GM23338 (cell line): Measurements from ENCODE around the gene ADSL. TPM values are rescaled to one million over a fixed set of nuclear protein-coding genes. Genes with fewer than 3 reads are reported as not detected.

Source experiments
- ATAC-seq: fragments of 200-7000 bp; cut with Tn5 transposase; 3 replicates; pipeline ENCODE4 v1.9.1; 2020
- DNase-seq: peaks from one replicate; pipeline ENCODE4 v3.0.0-alpha.2; 2015; ENCODE audit warnings: low spot score
- H2AFZ ChIP-seq: fragments of 200-600 bp; sonication (generic); 2 replicates; pipeline ENCODE4 v1.8.0; 2016; ENCODE audit warnings: antibody characterized with exemption, mild to moderate bottlenecking, moderate library complexity
- H3F3A ChIP-seq: fragments of 200-600 bp; sonication (generic); replicated peaks from 2 replicates; pipeline ENCODE4 v1.8.0; 2017; ENCODE audit warnings: antibody characterized with exemption, mixed run types, low read depth
- H3K27ac ChIP-seq: fragments of 200-600 bp; sonication (generic); 2 replicates; pipeline ENCODE4 v1.6.1; 2016; ENCODE audit warnings: low read depth
- H3K27me3 ChIP-seq: fragments of 200-600 bp; sonication (generic); 2 replicates; pipeline ENCODE4 v1.8.0; 2016; ENCODE audit warnings: mild to moderate bottlenecking, mixed run types, moderate library complexity; ENCODE audit not compliant: insufficient read depth
- H3K36me3 ChIP-seq: fragments of 200-600 bp; sonication (generic); 2 replicates; pipeline ENCODE4 v1.8.0; 2016; ENCODE audit warnings: mild to moderate bottlenecking; ENCODE audit not compliant: insufficient read depth
- H3K4me1 ChIP-seq: fragments of 200-600 bp; sonication (generic); 2 replicates; pipeline ENCODE4 v1.8.0; 2016; ENCODE audit warnings: mild to moderate bottlenecking, moderate library complexity; ENCODE audit not compliant: insufficient read depth
- H3K4me2 ChIP-seq: fragments of 200-600 bp; sonication (generic); 2 replicates; pipeline ENCODE4 v1.7.1; 2017; ENCODE audit warnings: mixed run types
- H3K4me3 ChIP-seq: fragments of 200-600 bp; sonication (generic); 2 replicates; pipeline ENCODE4 v1.6.1; 2016; ENCODE audit warnings: mixed run types
- H3K79me2 ChIP-seq: fragments of 200-600 bp; sonication (generic); replicated peaks from 2 replicates; pipeline ENCODE4 v1.8.0; 2017; ENCODE audit warnings: mild to moderate bottlenecking; ENCODE audit not compliant: insufficient read depth
- H3K9me2 ChIP-seq: fragments of 200-600 bp; sonication (generic); 2 replicates; pipeline ENCODE4 v1.8.0; 2017; ENCODE audit not compliant: insufficient read depth
- H4K20me1 ChIP-seq: fragments of 200-600 bp; sonication (generic); replicated peaks from 2 replicates; pipeline ENCODE4 v1.8.0; 2017; ENCODE audit warnings: mild to moderate bottlenecking; ENCODE audit not compliant: insufficient read depth
- H3K27ac Mint-ChIP-seq: 2 replicates; pipeline ENCODE4 v1.8.0; 2020; ENCODE audit warnings: inconsistent platforms, mild to moderate bottlenecking, moderate library complexity, mixed read lengths
- H3K27me3 Mint-ChIP-seq: 3 replicates; pipeline ENCODE4 v1.8.0; 2022; ENCODE audit warnings: low read depth, mild to moderate bottlenecking, moderate library complexity, mixed read lengths, inconsistent platforms; ENCODE audit not compliant: insufficient read depth, poor library complexity
- H3K36me3 Mint-ChIP-seq: 3 replicates; pipeline ENCODE4 v1.8.0; 2021; ENCODE audit warnings: low read depth, mild to moderate bottlenecking, inconsistent platforms, moderate library complexity, mixed read lengths
- H3K4me1 Mint-ChIP-seq: 3 replicates; pipeline ENCODE4 v1.8.0; 2020; ENCODE audit warnings: mild to moderate bottlenecking, inconsistent platforms, mixed read lengths
- H3K4me3 Mint-ChIP-seq: 3 replicates; pipeline ENCODE4 v1.8.0; 2021; ENCODE audit warnings: moderate library complexity, mild to moderate bottlenecking, inconsistent platforms, mixed read lengths
- H3K9me3 Mint-ChIP-seq: 3 replicates; pipeline ENCODE4 v1.8.0; 2020; ENCODE audit warnings: moderate library complexity, mild to moderate bottlenecking, inconsistent platforms, mixed read lengths
- CREB1 ChIP-seq: fragments of 250-450 bp; sonication (Bioruptor Pico); IDR thresholded peaks from 2 replicates; pipeline ENCODE4 v1.5.0; 2020; ENCODE audit warnings: low read depth, mild to moderate bottlenecking, moderate library complexity
- EZH2 ChIP-seq: fragments of 200-600 bp; sonication (generic); IDR thresholded peaks from one replicate; pipeline ENCODE4 v1.8.0; 2017; ENCODE audit warnings: antibody characterized with exemption, mild to moderate bottlenecking, low read depth; ENCODE audit not compliant: unreplicated experiment
- EZH2phosphoT487 ChIP-seq: fragments of 200-600 bp; sonication (generic); IDR thresholded peaks from one replicate; pipeline ENCODE4 v1.8.1; 2018; ENCODE audit warnings: antibody characterized with exemption; ENCODE audit not compliant: unreplicated experiment
- NANOG ChIP-seq: IDR thresholded peaks from 2 replicates; pipeline ENCODE4 v1.6.1; 2016; ENCODE audit warnings: antibody characterized with exemption, borderline replicate concordance
- POLR2AphosphoS5 ChIP-seq: IDR thresholded peaks from 2 replicates; pipeline ENCODE4 v1.6.1; 2016; ENCODE audit warnings: antibody characterized with exemption, low read depth
- REST ChIP-seq: IDR thresholded peaks from one replicate; pipeline ENCODE4 v1.6.1; 2018; ENCODE audit warnings: antibody characterized with exemption; ENCODE audit not compliant: unreplicated experiment
- ZNF331 ChIP-seq: fragments of 250-450 bp; sonication (Bioruptor Pico); IDR thresholded peaks from 2 replicates; pipeline ENCODE4 v1.5.0; 2020; ENCODE audit warnings: low read depth, mild to moderate bottlenecking, moderate library complexity
- polyA plus RNA-seq: library from polyadenylated mRNA; unstranded; fragments of >200 nt; fragmentation: Nextera tagmentation; extraction: Ambion mirVana; gene quantifications from 2 replicates; pipeline ENCODE4 v1.2.1, GENCODE V29; 2016
- total RNA-seq: library from RNA; depleted of rRNA; stranded (reverse); fragments of >200 nt; shearing (Covaris generic); gene quantifications from 2 replicates; pipeline ENCODE4 v1.2.3, GENCODE V29; 2014
- TF ChIP-seq, protein P1 (sequence below): IDR thresholded peaks from 2 replicates; pipeline ENCODE4 v1.6.1; 2016; ENCODE audit warnings: antibody characterized with exemption
- TF ChIP-seq, protein P2 (sequence below), 2 experiments: fragments of 200-600 bp in 1 of 2; sonication (generic) in 1 of 2; conservative IDR thresholded peaks; 2 replicates each; pipeline versions ENCODE4 v1.5.1 to v1.6.1; 2016 to 2017; ENCODE audit warnings: antibody characterized with exemption in 2 of 2, low read depth in 2 of 2, mild to moderate bottlenecking in 2 of 2, moderate library complexity in 1 of 2

The ADSL gene
- total and polyA plus RNA-seq, 2 experiments from 2014 or later = 120 to 232 TPM

GRCh38 chr22:40416267-40416570, 69.9 kb downstream of the ADSL start (continued):
- TF ChIP-seq POLR2AphosphoS5 (no peak), CREB1 (CRISPR knock-in tag) (no peak), ZNF331 (CRISPR knock-in tag) (no peak), EZH2 (no peak)
- TF ChIP-seq, protein P1, sequence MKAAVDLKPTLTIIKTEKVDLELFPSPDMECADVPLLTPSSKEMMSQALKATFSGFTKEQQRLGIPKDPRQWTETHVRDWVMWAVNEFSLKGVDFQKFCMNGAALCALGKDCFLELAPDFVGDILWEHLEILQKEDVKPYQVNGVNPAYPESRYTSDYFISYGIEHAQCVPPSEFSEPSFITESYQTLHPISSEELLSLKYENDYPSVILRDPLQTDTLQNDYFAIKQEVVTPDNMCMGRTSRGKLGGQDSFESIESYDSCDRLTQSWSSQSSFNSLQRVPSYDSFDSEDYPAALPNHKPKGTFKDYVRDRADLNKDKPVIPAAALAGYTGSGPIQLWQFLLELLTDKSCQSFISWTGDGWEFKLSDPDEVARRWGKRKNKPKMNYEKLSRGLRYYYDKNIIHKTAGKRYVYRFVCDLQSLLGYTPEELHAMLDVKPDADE = no peak

- no peaks in the 10 kb centered on the region for H3K4me1 ChIP-seq
- no peaks in the 10 kb centered on the region for H3K27me3 ChIP-seq
- no peaks in the 10 kb centered on the region for H3F3A ChIP-seq
- no peaks in the 10 kb centered on the region; the same call in 2 of the 3 replicates for H3K4me1 Mint-ChIP-seq
- no peak overlapping the region for H3K4me2 ChIP-seq
- no peaks in the 10 kb centered on the region for H3K36me3 ChIP-seq
- no peak overlapping the region for H2AFZ ChIP-seq
- H3K27me3 Mint-ChIP-seq = peaks cover 9% of the 10 kb centered on the region
- no peaks in the 10 kb centered on the region for H3K9me2 ChIP-seq
- H3K79me2 ChIP-seq = no peaks in the 10 kb centered on the region
- peaks cover 21% of the 10 kb centered on the region; the same call in 2 of the 3 replicates for H3K36me3 Mint-ChIP-seq
- ATAC-seq = no peak
- no peaks in the 10 kb centered on the region for H3K9me3 Mint-ChIP-seq
- no peak overlapping the region for H3K27ac ChIP-seq
- no peak overlapping the region for H3K27ac Mint-ChIP-seq
- H4K20me1 ChIP-seq = 0 out of 2 replicates have a peak, but pooled peaks cover 4% of the 10 kb centered on the region
- no peak for DNase-seq
- H3K4me3 ChIP-seq = no peak overlapping the region
- no peak for TF ChIP-seq REST
- no peak for TF ChIP-seq EZH2phosphoT487
- no peak for TF ChIP-seq POLR2AphosphoS5
- no peak for TF ChIP-seq NANOG
- TF ChIP-seq, protein P2, sequence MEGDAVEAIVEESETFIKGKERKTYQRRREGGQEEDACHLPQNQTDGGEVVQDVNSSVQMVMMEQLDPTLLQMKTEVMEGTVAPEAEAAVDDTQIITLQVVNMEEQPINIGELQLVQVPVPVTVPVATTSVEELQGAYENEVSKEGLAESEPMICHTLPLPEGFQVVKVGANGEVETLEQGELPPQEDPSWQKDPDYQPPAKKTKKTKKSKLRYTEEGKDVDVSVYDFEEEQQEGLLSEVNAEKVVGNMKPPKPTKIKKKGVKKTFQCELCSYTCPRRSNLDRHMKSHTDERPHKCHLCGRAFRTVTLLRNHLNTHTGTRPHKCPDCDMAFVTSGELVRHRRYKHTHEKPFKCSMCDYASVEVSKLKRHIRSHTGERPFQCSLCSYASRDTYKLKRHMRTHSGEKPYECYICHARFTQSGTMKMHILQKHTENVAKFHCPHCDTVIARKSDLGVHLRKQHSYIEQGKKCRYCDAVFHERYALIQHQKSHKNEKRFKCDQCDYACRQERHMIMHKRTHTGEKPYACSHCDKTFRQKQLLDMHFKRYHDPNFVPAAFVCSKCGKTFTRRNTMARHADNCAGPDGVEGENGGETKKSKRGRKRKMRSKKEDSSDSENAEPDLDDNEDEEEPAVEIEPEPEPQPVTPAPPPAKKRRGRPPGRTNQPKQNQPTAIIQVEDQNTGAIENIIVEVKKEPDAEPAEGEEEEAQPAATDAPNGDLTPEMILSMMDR (conservative IDR thresholded peaks at IDR 0.05; ENCODE audit: low read depth in 2 of 2) = no peak
- no peak overlapping the region for H3K4me3 Mint-ChIP-seq
Measured at GRCh38 chr22:40416636-40417035, 70.3 kb downstream of the ADSL start.
